Uterus (tissue), 4 donors: ENCODE data around the gene ABL1. TPM values are rescaled to one million over a fixed set of nuclear protein-coding genes. Genes with fewer than 3 reads are reported as not detected.

Source experiments
- DNase-seq, 2 donors: peaks; one replicate each; pipeline ENCODE4 v3.0.0-alpha.2; 2019 to 2020
- H3K27ac ChIP-seq, 2 donors: fragments of 200-600 bp; sonication (generic); 1 replicate in 1 of 2; 2 replicates in 1 of 2; pipeline ENCODE4 v1.5.1; 2016 to 2018
- H3K27me3 ChIP-seq, 2 donors: fragments of 200-600 bp; sonication (generic); one replicate each; pipeline ENCODE4 v1.5.1; 2018 to 2019; ENCODE audit warnings: control low read depth in 1 of 2
- H3K36me3 ChIP-seq, 2 donors: fragments of 200-600 bp; sonication (generic); one replicate each; pipeline ENCODE4 v1.5.1; 2019; ENCODE audit warnings: control low read depth in 1 of 2
- H3K4me1 ChIP-seq, 2 donors: fragments of 200-600 bp; sonication (generic); one replicate each; pipeline ENCODE4 v1.5.1; 2018 to 2019; ENCODE audit warnings: control low read depth in 1 of 2
- H3K4me3 ChIP-seq, 2 donors: fragments of 200-600 bp; sonication (generic); 1 replicate in 1 of 2; 2 replicates in 1 of 2; pipeline ENCODE4 v1.5.1; 2018 to 2019; ENCODE audit warnings: mild to moderate bottlenecking in 1 of 2
- H3K9me3 ChIP-seq, 2 donors: fragments of 200-600 bp; sonication (generic); one replicate each; pipeline ENCODE4 v1.5.1; 2019; ENCODE audit warnings: control low read depth in 1 of 2
- CTCF ChIP-seq, 4 experiments: fragments of 200-600 bp in 2 of 4; fragments of 450-650 bp in 2 of 4; sonication (generic) in 2 of 4; IDR thresholded peaks; one replicate each; pipeline ENCODE4 v1.5.1; 2016 to 2019; ENCODE audit warnings: antibody characterized with exemption in 4 of 4, mild to moderate bottlenecking in 2 of 4, moderate library complexity in 1 of 4
- POLR2A ChIP-seq, 2 donors: fragments of 450-650 bp; IDR thresholded peaks; one replicate each; pipeline ENCODE4 v1.6.1; 2016; ENCODE audit warnings: antibody characterized with exemption in 2 of 2, mild to moderate bottlenecking in 1 of 2, moderate library complexity in 1 of 2
- intact Hi-C: fragments of 100-400 bp; cut with DNase I; formaldehyde crosslinking; loops from one replicate; pipeline ENCODE4 v1.15.1; 2023; ENCODE audit warnings: low total_unique reads
- total RNA-seq, 4 donors: library from RNA; depleted of rRNA in 3 of 4; stranded (reverse); fragments of >200 nt in 3 of 4; gene quantifications; one replicate each; pipeline versions ENCODE4 v1.1.0 to v1.2.4, GENCODE V29; 2014 to 2023
- donor health status: DM: yes; HTN: yes; CAD: no.

Gene ABL1
- total RNA-seq, 4 donors from 2014 or later: 22.5 to 117 (median 57.8) TPM

GRCh38 chr9:130918101-130918825 is 83.2 kb downstream of the ABL1 start:
- intact Hi-C loops: no loop called here
- Histone ChIP-seq H3K4me3 (no peak overlapping the region), H3K27me3 (no peaks in the 10 kb centered on the region), H3K36me3 (no peaks in the 10 kb centered on the region), H3K27ac (no peak overlapping the region), H3K4me1 (no peaks in the 10 kb centered on the region), H3K9me3 (no peaks in the 10 kb centered on the region)
- DNase-seq: no peak
- TF ChIP-seq CTCF (IDR thresholded peaks at IDR 0.05): no peak
- no peak for TF ChIP-seq POLR2A (IDR thresholded peaks at IDR 0.05)

GRCh38 chr9:130918826-130919558 is 83.9 kb downstream of the ABL1 start:
- Histone ChIP-seq H3K9me3 (no peaks in the 10 kb centered on the region), H3K36me3 (no peaks in the 10 kb centered on the region), H3K4me1 (no peaks in the 10 kb centered on the region), H3K4me3 (no peak overlapping the region), H3K27ac (no peak overlapping the region), H3K27me3 (no peaks in the 10 kb centered on the region)
- no peak for TF ChIP-seq CTCF (IDR thresholded peaks at IDR 0.05)
- no peak for TF ChIP-seq POLR2A (IDR thresholded peaks at IDR 0.05)
- DNase-seq: no peak
- intact Hi-C loops: no loop called here

- no peaks in the 10 kb centered on the region for H3K4me1 ChIP-seq
- no peak for DNase-seq
- H3K9me3 ChIP-seq: no peaks in the 10 kb centered on the region
- intact Hi-C loops: no loop called here
- H3K36me3 ChIP-seq: no peaks in the 10 kb centered on the region
- no peak overlapping the region for H3K27ac ChIP-seq
- TF ChIP-seq POLR2A (IDR thresholded peaks at IDR 0.05) (no peak), CTCF (IDR thresholded peaks at IDR 0.05) (no peak)
- H3K27me3 ChIP-seq: no peaks in the 10 kb centered on the region
- no peak overlapping the region for H3K4me3 ChIP-seq
Observed at GRCh38 chr9:130919559-130920145, 84.6 kb downstream of the ABL1 start.

GRCh38 chr9:130920233-130920632 is 85.2 kb downstream of the ABL1 start:
- no peaks in the 10 kb centered on the region for H3K27me3 ChIP-seq
- intact Hi-C loops: no loop called here
- H3K9me3 ChIP-seq: no peaks in the 10 kb centered on the region
- H3K4me1 ChIP-seq: no peaks in the 10 kb centered on the region
- no peak for DNase-seq
- H3K36me3 ChIP-seq: no peaks in the 10 kb centered on the region
- H3K27ac ChIP-seq: no peak overlapping the region
- H3K4me3 ChIP-seq: no peak overlapping the region
- no peak for TF ChIP-seq POLR2A (IDR thresholded peaks at IDR 0.05)
- no peak for TF ChIP-seq CTCF (IDR thresholded peaks at IDR 0.05)

GRCh38 chr9:130920762-130921299 is 85.8 kb downstream of the ABL1 start:
- intact Hi-C loops: no loop called here
- Histone ChIP-seq H3K27ac (no peak overlapping the region), H3K4me3 (no peak overlapping the region), H3K9me3 (no peaks in the 10 kb centered on the region), H3K27me3 (no peaks in the 10 kb centered on the region), H3K36me3 (no peaks in the 10 kb centered on the region), H3K4me1 (no peaks in the 10 kb centered on the region)
- TF ChIP-seq POLR2A (IDR thresholded peaks at IDR 0.05): no peak
- TF ChIP-seq CTCF (IDR thresholded peaks at IDR 0.05): no peak
- DNase-seq: no peak
